H9 (cell line): ENCODE data around the gene HHAT. TPM values are rescaled to one million over a fixed set of nuclear protein-coding genes. Genes with fewer than 3 reads are reported as not detected.

ENCODE experiments used
- DNase-seq: peaks from one replicate; pipeline ENCODE4 v3.0.0-alpha.2; 2017
- H2AFZ ChIP-seq: one replicate; pipeline ENCODE4 v1.6.1; 2013; ENCODE audit warnings: mild to moderate bottlenecking, low read length, control low read depth, moderate library complexity
- H2AK5ac ChIP-seq: 2 replicates; pipeline ENCODE4 v1.6.1; 2013; ENCODE audit warnings: low read length, control low read depth, mixed read lengths; ENCODE audit not compliant: insufficient read length
- H2BK120ac ChIP-seq: one replicate; pipeline ENCODE4 v1.6.1; 2013; ENCODE audit warnings: low read depth, mild to moderate bottlenecking, low read length, control low read depth, inconsistent platforms; ENCODE audit not compliant: poor library complexity, severe bottlenecking
- H2BK12ac ChIP-seq: 2 replicates; pipeline ENCODE4 v1.6.1; 2013; ENCODE audit warnings: low read length, control low read depth, mixed read lengths, low read depth; ENCODE audit not compliant: insufficient read length
- H2BK15ac ChIP-seq: 2 replicates; pipeline ENCODE4 v1.6.1; 2013; ENCODE audit warnings: low read depth, low read length, control low read depth
- H2BK20ac ChIP-seq: one replicate; pipeline ENCODE4 v1.6.1; 2013; ENCODE audit warnings: low read depth, mild to moderate bottlenecking, low read length, control low read depth, inconsistent platforms; ENCODE audit not compliant: poor library complexity, severe bottlenecking
- H2BK5ac ChIP-seq: 2 replicates; pipeline ENCODE4 v1.6.1; 2013; ENCODE audit warnings: low read length, control low read depth, mixed read lengths; ENCODE audit not compliant: insufficient read length
- H3K14ac ChIP-seq: 2 replicates; pipeline ENCODE4 v1.6.1; 2013; ENCODE audit warnings: low read length, control low read depth; ENCODE audit not compliant: insufficient read depth
- H3K18ac ChIP-seq: 2 replicates; pipeline ENCODE4 v1.6.1; 2013; ENCODE audit warnings: low read depth, mild to moderate bottlenecking, mixed read lengths, low read length, control low read depth; ENCODE audit not compliant: insufficient read length
- H3K23ac ChIP-seq: 2 replicates; pipeline ENCODE4 v1.6.1; 2013; ENCODE audit warnings: low read length, control low read depth, mixed read lengths, low read depth; ENCODE audit not compliant: insufficient read length
- H3K23me2 ChIP-seq: 2 replicates; pipeline ENCODE4 v1.6.1; 2013; ENCODE audit warnings: low read depth, mild to moderate bottlenecking, mixed read lengths, low read length, control low read depth; ENCODE audit not compliant: insufficient read length, poor library complexity, severe bottlenecking
- H3K27ac ChIP-seq: 2 replicates; pipeline ENCODE4 v1.5.1; 2013; ENCODE audit warnings: low read length, control low read depth, mixed read lengths, low read depth; ENCODE audit not compliant: insufficient read length
- H3K27me3 ChIP-seq: 2 replicates; pipeline ENCODE4 v1.6.1; 2013; ENCODE audit warnings: low read length, control low read depth, inconsistent platforms; ENCODE audit not compliant: insufficient read depth
- H3K4ac ChIP-seq: 2 replicates; pipeline ENCODE4 v1.6.1; 2013; ENCODE audit warnings: low read depth, mild to moderate bottlenecking, control low read depth, inconsistent platforms, low read length, moderate library complexity
- H3K4me1 ChIP-seq: 2 replicates; pipeline ENCODE4 v1.6.1; 2013; ENCODE audit warnings: low read length, control low read depth, inconsistent platforms; ENCODE audit not compliant: insufficient read depth
- H3K4me2 ChIP-seq: 2 replicates; pipeline ENCODE4 v1.6.1; 2013; ENCODE audit warnings: low read length, control low read depth, mixed read lengths; ENCODE audit not compliant: insufficient read length, insufficient read depth
- H3K56ac ChIP-seq: 2 replicates; pipeline ENCODE4 v1.6.1; 2013; ENCODE audit warnings: low read depth, mild to moderate bottlenecking, mixed read lengths, low read length, control low read depth; ENCODE audit not compliant: insufficient read length
- H3K79me1 ChIP-seq: 2 replicates; pipeline ENCODE4 v1.6.1; 2013; ENCODE audit warnings: low read depth, mild to moderate bottlenecking, moderate library complexity, low read length, control low read depth, inconsistent platforms; ENCODE audit not compliant: insufficient read depth, poor library complexity, severe bottlenecking
- H3K79me2 ChIP-seq: 2 replicates; pipeline ENCODE4 v1.6.1; 2013; ENCODE audit warnings: low read length, control low read depth, inconsistent platforms; ENCODE audit not compliant: insufficient read depth
- H3K9ac ChIP-seq: 2 replicates; pipeline ENCODE4 v1.6.1; 2013; ENCODE audit warnings: low read length, control low read depth, mixed read lengths; ENCODE audit not compliant: insufficient read length; ENCODE audit errors: extremely low read depth
- H3K9me3 ChIP-seq: one replicate; pipeline ENCODE4 v1.6.1; 2013; ENCODE audit warnings: low read depth, low read length, inconsistent platforms; ENCODE audit not compliant: control insufficient read depth
- H3T11ph ChIP-seq: one replicate; pipeline ENCODE4 v1.6.1; 2013; ENCODE audit warnings: mild to moderate bottlenecking, low read length, control low read depth, inconsistent platforms
- H4K20me1 ChIP-seq: one replicate; pipeline ENCODE4 v1.6.1; 2013; ENCODE audit not compliant: control insufficient read depth, insufficient read length, insufficient read depth
- H4K5ac ChIP-seq: 2 replicates; pipeline ENCODE4 v1.6.1; 2013; ENCODE audit warnings: low read depth, mild to moderate bottlenecking, mixed read lengths, low read length, control low read depth; ENCODE audit not compliant: insufficient read length
- H4K8ac ChIP-seq: replicated peaks from 2 replicates; pipeline ENCODE4 v1.6.1; 2013; ENCODE audit warnings: low read length, control low read depth, mixed read lengths, low read depth; ENCODE audit not compliant: insufficient read length
- H4K91ac ChIP-seq: 2 replicates; pipeline ENCODE4 v1.6.1; 2013; ENCODE audit warnings: low read depth, mild to moderate bottlenecking, moderate library complexity, mixed read lengths, low read length, control low read depth; ENCODE audit not compliant: insufficient read length
- H3K27ac Mint-ChIP-seq, 3 experiments: 2 replicates in 2 of 3; 3 replicates in 1 of 3; pipeline ENCODE4 v1.8.0; 2020 to 2021; ENCODE audit warnings: mixed read lengths in 3 of 3, mild to moderate bottlenecking in 1 of 3, moderate library complexity in 1 of 3
- H3K27me3 Mint-ChIP-seq: 2 replicates; pipeline ENCODE4 v1.8.0; 2021; ENCODE audit warnings: low read depth, mild to moderate bottlenecking, moderate library complexity, mixed read lengths
- H3K36me3 Mint-ChIP-seq, 3 experiments: 2 replicates in 2 of 3; 3 replicates in 1 of 3; pipeline ENCODE4 v1.8.0; 2020 to 2021; ENCODE audit warnings: low read depth in 3 of 3, mixed read lengths in 3 of 3; ENCODE audit not compliant: insufficient read depth in 1 of 3
- H3K4me1 Mint-ChIP-seq, 2 experiments: 2 replicates each; pipeline ENCODE4 v1.8.0; 2020; ENCODE audit warnings: mixed read lengths in 2 of 2
- H3K4me3 Mint-ChIP-seq, 2 experiments: 2 replicates in 1 of 2; 3 replicates in 1 of 2; pipeline ENCODE4 v1.8.0; 2020 to 2021; ENCODE audit warnings: mild to moderate bottlenecking in 2 of 2, mixed read lengths in 2 of 2, moderate library complexity in 1 of 2
- H3K9me3 Mint-ChIP-seq, 2 experiments: 2 replicates in 1 of 2; 3 replicates in 1 of 2; pipeline ENCODE4 v1.8.0; 2020; ENCODE audit warnings: mild to moderate bottlenecking in 2 of 2, mixed read lengths in 2 of 2, moderate library complexity in 1 of 2
- CTCF ChIP-seq: fragments of 200-600 bp; sonication (generic); conservative IDR thresholded peaks from 3 replicates; pipeline ENCODE4 v1.8.0; 2021; ENCODE audit warnings: antibody characterized with exemption, mild to moderate bottlenecking
- total RNA-seq: library from RNA; stranded (reverse); gene quantifications from 2 replicates; pipeline ENCODE4 v1.2.1, GENCODE V29; 2021

HHAT gene
- total RNA-seq, 1 experiment from 2014 or later = 0.48 TPM

- no peak overlapping the region for H2BK20ac ChIP-seq
- no peaks in the 10 kb centered on the region; the same call in 1 of the 2 replicates for H3K79me2 ChIP-seq
- H3K14ac ChIP-seq = no peak overlapping the region
- Mint-ChIP-seq H3K27ac (no peak overlapping the region), H3K4me3 (no peak overlapping the region), H3K4me1 (peaks cover 31 to 40% of the 10 kb centered on the region in 2 experiments), H3K9me3 (peaks cover 3 to 5% of the 10 kb centered on the region in 2 experiments; a peak in 3 of 5 replicates), H3K27me3 (peaks cover 8% of the 10 kb centered on the region), H3K36me3 (peaks cover 1 to 4% (median 2%) of the 10 kb centered on the region in 3 experiments; a peak in 1 of 7 replicates)
- H4K20me1 ChIP-seq = no peaks in the 10 kb centered on the region
- no peak overlapping the region for H2AK5ac ChIP-seq
- no peak overlapping the region for H3K4me2 ChIP-seq
- no peak for DNase-seq
- no peaks in the 10 kb centered on the region for H3K79me1 ChIP-seq
- H3T11ph ChIP-seq = no peak overlapping the region
- H3K9me3 ChIP-seq = no peaks in the 10 kb centered on the region
- H3K23ac ChIP-seq = no peak overlapping the region
- H4K5ac ChIP-seq = no peak overlapping the region
- H3K9ac ChIP-seq = no peak overlapping the region
- H3K27me3 ChIP-seq = no peaks in the 10 kb centered on the region
- no peaks in the 10 kb centered on the region for H3K23me2 ChIP-seq
- H2BK12ac ChIP-seq = no peak overlapping the region
- H4K91ac ChIP-seq = no peak overlapping the region
- H3K18ac ChIP-seq = no peak overlapping the region
- TF ChIP-seq CTCF = no peak
- H3K27ac ChIP-seq = no peak overlapping the region
- no peak overlapping the region for H2BK15ac ChIP-seq
- H3K4me1 ChIP-seq = no peaks in the 10 kb centered on the region
- no peak overlapping the region for H3K56ac ChIP-seq
- H3K4ac ChIP-seq = no peak overlapping the region
- no peak overlapping the region for H2BK5ac ChIP-seq
- no peak overlapping the region for H4K8ac ChIP-seq
- no peak overlapping the region for H2BK120ac ChIP-seq
- no peak overlapping the region for H2AFZ ChIP-seq
These were observed 29.8 kb upstream of the HHAT start for GRCh38 chr1:210298936-210299335.
